Stomach (tissue), 9 donors: ENCODE data around the gene TEX10. TPM values are rescaled to one million over a fixed set of nuclear protein-coding genes. Genes with fewer than 3 reads are reported as not detected.

Experiments
- DNase-seq, 2 donors: peaks; one replicate each; pipeline versions ENCODE4 v3.0.0 to v3.0.0-alpha.2; 2013 to 2019
- H3K27ac ChIP-seq, 5 donors: fragments of 200-600 bp in 4 of 5; sonication (generic) in 4 of 5; one replicate each; pipeline ENCODE4 v1.5.1; 2013 to 2019; ENCODE audit warnings: mild to moderate bottlenecking in 1 of 5, moderate library complexity in 1 of 5
- H3K27me3 ChIP-seq, 3 donors: fragments of 200-600 bp; sonication (generic); one replicate each; pipeline ENCODE4 v1.5.1; 2017 to 2019; ENCODE audit warnings: mixed run types in 1 of 3
- H3K36me3 ChIP-seq, 4 donors: fragments of 200-600 bp; sonication (generic); 1 replicate in 3 of 4; 2 replicates in 1 of 4; pipeline ENCODE4 v1.5.1; 2016 to 2019
- H3K4me1 ChIP-seq, 4 donors: fragments of 200-600 bp; sonication (generic); one replicate each; pipeline ENCODE4 v1.5.1; 2016 to 2019
- H3K4me3 ChIP-seq, 4 donors: fragments of 200-600 bp; sonication (generic) in 3 of 4; one replicate each; pipeline ENCODE4 v1.5.1; 2016 to 2019; ENCODE audit warnings: mild to moderate bottlenecking in 1 of 4
- H3K9me3 ChIP-seq, 4 donors: fragments of 200-600 bp; sonication (generic); one replicate each; pipeline ENCODE4 v1.5.1; 2016 to 2019
- EP300 ChIP-seq: sonication (generic); formaldehyde crosslinking; IDR thresholded peaks from one replicate; pipeline ENCODE4 v1.6.1; 2017; ENCODE audit warnings: antibody characterized with exemption
- POLR2A ChIP-seq, 4 donors: fragments of 450-650 bp; IDR thresholded peaks; one replicate each; pipeline ENCODE4 v1.6.1; 2016; ENCODE audit warnings: antibody characterized with exemption in 4 of 4, control low read depth in 2 of 4, mild to moderate bottlenecking in 1 of 4, moderate library complexity in 1 of 4
- POLR2AphosphoS5 ChIP-seq, 3 donors: sonication (generic); formaldehyde crosslinking; IDR thresholded peaks; one replicate each; pipeline ENCODE4 v1.6.1; 2016; ENCODE audit warnings: antibody characterized with exemption in 3 of 3
- WGBS, 5 donors: extraction: QIAGEN DNeasy Blood & Tissue Kit in 3 of 5; methylation state at CpG; one replicate each; pipeline versions ENCODE4 v1.1.5 to v1.1.7; 2013 to 2018; 5-methylcytosine and 5-hydroxymethylcytosine counted together
- intact Hi-C: fragments of 100-400 bp; cut with DNase I; formaldehyde crosslinking; loops from one replicate; pipeline ENCODE4 v1.15.1; 2023; ENCODE audit warnings: low total_unique reads
- polyA plus RNA-seq, 3 donors: library from polyadenylated mRNA; stranded (reverse); fragments of 200-250 nt; gene quantifications; one replicate each; pipeline ENCODE4 v1.2.3, GENCODE V29; 2013
- total RNA-seq, 5 donors: library from RNA; depleted of rRNA; stranded (reverse); fragments of >200 nt; gene quantifications; one replicate each; pipeline versions ENCODE4 v1.1.0 to v1.2.3, GENCODE V29; 2014 to 2016
- TF ChIP-seq, protein P1 (sequence below), 7 experiments: fragments of 450-650 bp in 4 of 7; fragments of 200-600 bp in 3 of 7; sonication (generic) in 3 of 7; IDR thresholded peaks; one replicate each; pipeline ENCODE4 v1.5.1; 2016 to 2019; ENCODE audit warnings: antibody characterized with exemption in 7 of 7, control low read depth in 2 of 7, mild to moderate bottlenecking in 1 of 7
- donor health status: healthy with polysubstance abuse.
- donor health status: Bipolar disorder and iron deficiency.
- donor health status: healthy.

TEX10 gene
- total and polyA plus RNA-seq, 8 donors, result 4.9 to 44.9 (median 8.8) TPM

DNA sequence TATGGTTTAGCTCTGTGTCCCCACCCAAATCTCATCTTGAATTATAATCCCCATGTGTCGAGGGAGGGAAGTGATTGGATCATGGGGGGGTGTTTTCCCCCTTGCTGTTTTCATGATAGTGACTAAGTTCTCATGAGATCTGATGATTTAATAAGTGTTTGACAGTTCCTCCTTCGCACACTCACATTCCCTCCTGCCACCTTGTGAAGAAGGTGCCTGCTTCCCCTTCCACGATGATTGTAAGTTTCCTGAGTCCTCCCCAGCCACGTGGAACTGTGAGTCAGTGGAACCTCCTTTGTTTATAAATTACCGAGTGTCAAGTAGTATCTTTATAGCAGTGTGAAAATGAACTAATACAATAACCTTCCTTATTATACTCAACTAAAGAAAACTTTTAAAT lies 24.3 kb upstream of the TEX10 start:
- 64 to 72% (median 66%) methylated on average over 5 of the region's 5 CpGs for WGBS, 5 donors
- no peak for TF ChIP-seq EP300
- TF ChIP-seq POLR2A (IDR thresholded peaks at IDR 0.05), result no peak
- no peak for TF ChIP-seq POLR2AphosphoS5 (IDR thresholded peaks at IDR 0.05)
- TF ChIP-seq, protein P1, sequence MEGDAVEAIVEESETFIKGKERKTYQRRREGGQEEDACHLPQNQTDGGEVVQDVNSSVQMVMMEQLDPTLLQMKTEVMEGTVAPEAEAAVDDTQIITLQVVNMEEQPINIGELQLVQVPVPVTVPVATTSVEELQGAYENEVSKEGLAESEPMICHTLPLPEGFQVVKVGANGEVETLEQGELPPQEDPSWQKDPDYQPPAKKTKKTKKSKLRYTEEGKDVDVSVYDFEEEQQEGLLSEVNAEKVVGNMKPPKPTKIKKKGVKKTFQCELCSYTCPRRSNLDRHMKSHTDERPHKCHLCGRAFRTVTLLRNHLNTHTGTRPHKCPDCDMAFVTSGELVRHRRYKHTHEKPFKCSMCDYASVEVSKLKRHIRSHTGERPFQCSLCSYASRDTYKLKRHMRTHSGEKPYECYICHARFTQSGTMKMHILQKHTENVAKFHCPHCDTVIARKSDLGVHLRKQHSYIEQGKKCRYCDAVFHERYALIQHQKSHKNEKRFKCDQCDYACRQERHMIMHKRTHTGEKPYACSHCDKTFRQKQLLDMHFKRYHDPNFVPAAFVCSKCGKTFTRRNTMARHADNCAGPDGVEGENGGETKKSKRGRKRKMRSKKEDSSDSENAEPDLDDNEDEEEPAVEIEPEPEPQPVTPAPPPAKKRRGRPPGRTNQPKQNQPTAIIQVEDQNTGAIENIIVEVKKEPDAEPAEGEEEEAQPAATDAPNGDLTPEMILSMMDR (IDR thresholded peaks at IDR 0.05), result no peak
- H3K36me3 ChIP-seq, result no peaks in the 10 kb centered on the region
- no peaks in the 10 kb centered on the region for H3K9me3 ChIP-seq
- H3K4me3 ChIP-seq, result no peak overlapping the region
- H3K27ac ChIP-seq, result no peak overlapping the region
- no peaks in the 10 kb centered on the region for H3K4me1 ChIP-seq
- H3K27me3 ChIP-seq, result no peaks in the 10 kb centered on the region
- intact Hi-C loops, result no loop called here
- DNase-seq, result no peak

DNA sequence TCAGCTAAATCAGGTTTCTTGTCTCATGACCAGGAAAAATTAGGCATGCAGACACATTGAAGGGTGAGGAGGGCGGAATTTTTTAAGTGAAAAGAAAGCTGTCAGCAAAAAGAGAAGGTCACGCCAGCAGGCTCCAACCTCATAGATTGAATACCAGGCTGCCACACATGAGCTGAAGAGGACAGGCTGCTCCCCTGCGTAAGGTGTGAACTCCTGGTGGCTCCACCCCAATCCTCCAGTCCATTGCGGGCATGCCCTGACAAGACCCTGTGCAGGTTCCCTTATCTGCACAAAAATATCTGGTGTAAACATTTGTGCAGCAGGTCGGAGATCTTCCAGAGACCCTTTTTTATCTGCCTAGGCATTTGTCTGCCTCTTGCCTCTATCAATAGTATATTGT lies 22.9 kb upstream of the TEX10 start:
- Histone ChIP-seq H3K36me3 (no peaks in the 10 kb centered on the region), H3K4me1 (no peaks in the 10 kb centered on the region), H3K4me3 (no peak overlapping the region), H3K27ac (no peak overlapping the region), H3K27me3 (no peaks in the 10 kb centered on the region), H3K9me3 (no peaks in the 10 kb centered on the region)
- 78 to 88% (median 81%) methylated on average over 5 of the region's 5 CpGs for WGBS, 5 donors
- intact Hi-C loops, result no loop called here
- TF ChIP-seq, protein P1 (IDR thresholded peaks at IDR 0.05), result no peak
- TF ChIP-seq POLR2A (IDR thresholded peaks at IDR 0.05) (no peak), POLR2AphosphoS5 (IDR thresholded peaks at IDR 0.05) (no peak), EP300 (no peak)
- no peak for DNase-seq

DNA sequence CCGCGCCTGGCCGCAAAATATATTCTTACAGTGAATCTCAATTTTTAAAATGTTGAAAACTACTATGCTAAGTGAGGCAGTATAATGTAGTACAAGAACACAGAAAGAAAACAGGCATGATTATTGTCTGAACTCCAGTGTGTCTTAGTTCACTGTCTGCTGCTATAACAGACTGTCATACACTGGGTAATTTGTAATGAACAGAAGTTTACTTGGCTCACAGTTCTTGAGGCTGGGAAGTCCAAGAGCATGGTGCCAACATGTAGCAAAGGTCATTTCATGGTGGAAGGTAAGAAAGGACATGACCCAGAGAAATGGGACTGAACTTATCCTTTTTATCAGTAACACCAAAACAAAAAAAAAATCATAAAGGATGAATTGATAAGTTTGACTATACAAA lies 19.9 kb upstream of the TEX10 start:
- DNase-seq, result no peak
- TF ChIP-seq, protein P1 (IDR thresholded peaks at IDR 0.05), result no peak
- no peak for TF ChIP-seq POLR2A (IDR thresholded peaks at IDR 0.05)
- H3K27ac ChIP-seq, result no peak overlapping the region
- whole genome bisulfite sequencing, 5 donors, result 98 to 100% (median 99%) methylated on average over 3 of the region's 3 CpGs
- H3K27me3 ChIP-seq, result no peaks in the 10 kb centered on the region
- H3K9me3 ChIP-seq, result peaks cover 0 to 14% (median 9%) of the 10 kb centered on the region in 4 donors
- H3K36me3 ChIP-seq, result no peaks in the 10 kb centered on the region
- intact Hi-C loops, result no loop called here
- H3K4me3 ChIP-seq, result no peak overlapping the region
- no peaks in the 10 kb centered on the region for H3K4me1 ChIP-seq

DNA sequence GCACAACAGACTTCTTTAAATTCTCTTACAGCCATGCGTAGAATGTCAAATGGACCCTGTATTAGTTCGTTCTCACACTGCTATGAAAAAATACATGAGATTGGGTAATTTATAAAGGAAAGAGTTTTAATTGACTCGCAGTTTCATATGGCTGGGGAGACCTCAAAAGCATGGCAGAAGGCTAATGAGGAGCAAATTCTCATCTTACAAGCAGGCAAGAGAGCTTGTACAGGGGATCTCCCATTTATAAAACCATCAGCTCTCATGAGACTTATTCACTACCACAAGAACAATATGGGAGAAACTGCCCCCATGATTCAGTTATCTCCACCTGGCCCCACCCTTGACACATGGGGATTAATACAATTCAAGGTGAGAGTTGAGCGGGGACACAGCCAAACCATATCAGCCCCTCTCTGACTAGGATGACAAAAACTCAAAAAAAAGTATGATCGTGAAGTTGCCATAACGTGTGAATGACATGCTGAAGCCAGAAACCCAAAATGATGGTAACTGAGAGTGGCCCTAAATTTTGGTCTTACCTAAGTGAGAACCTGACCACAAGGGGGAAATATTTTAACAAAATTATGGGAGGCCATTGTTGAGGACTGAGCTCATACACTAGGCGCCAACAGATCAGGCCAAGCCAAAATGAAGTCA lies 17.5 kb upstream of the TEX10 start:
- 91 to 95% (median 94%) methylated on average over 7 of the region's 7 CpGs for WGBS, 5 donors
- Histone ChIP-seq H3K27me3 (no peaks in the 10 kb centered on the region), H3K4me1 (no peaks in the 10 kb centered on the region), H3K27ac (no peak overlapping the region), H3K9me3 (peaks cover 0 to 26% (median 13%) of the 10 kb centered on the region in 4 donors), H3K4me3 (no peak overlapping the region), H3K36me3 (no peaks in the 10 kb centered on the region)
- no peak for DNase-seq
- TF ChIP-seq POLR2AphosphoS5 (IDR thresholded peaks at IDR 0.05), result no peak
- TF ChIP-seq POLR2A (IDR thresholded peaks at IDR 0.05), result no peak
- no peak for TF ChIP-seq EP300
- TF ChIP-seq, protein P1 (IDR thresholded peaks at IDR 0.05), result no peak
- intact Hi-C loops, result no loop called here
